Prostate gland (tissue), 2 donors: ENCODE results near the gene SMARCD1.

Experiments used
- CTCF ChIP-seq, 4 experiments: fragments of 200-600 bp in 2 of 4; fragments of 450-650 bp in 2 of 4; sonication (generic) in 2 of 4; IDR thresholded peaks; 1 replicate in 3 of 4; 2 replicates in 1 of 4; pipeline ENCODE4 v1.5.1; 2016 to 2019; ENCODE audit warnings: antibody characterized with exemption in 4 of 4, mild to moderate bottlenecking in 2 of 4, moderate library complexity in 2 of 4
- POLR2A ChIP-seq: fragments of 450-650 bp; IDR thresholded peaks from one replicate; pipeline ENCODE4 v1.6.1; 2016; ENCODE audit warnings: antibody characterized with exemption, mild to moderate bottlenecking
- POLR2AphosphoS5 ChIP-seq: sonication (generic); formaldehyde crosslinking; IDR thresholded peaks from one replicate; pipeline ENCODE4 v1.6.1; 2017; ENCODE audit warnings: antibody characterized with exemption

GRCh38 chr12:50043854-50044253 lies 41.3 kb upstream of the SMARCD1 start:
- TF ChIP-seq CTCF (IDR thresholded peaks at IDR 0.05), result no peak
- TF ChIP-seq POLR2AphosphoS5, result no peak
- TF ChIP-seq POLR2A, result no peak
